Measurements from ENCODE around the gene DACT2. TPM values are rescaled to one million over a fixed set of nuclear protein-coding genes. Genes with fewer than 3 reads are reported as not detected.

DACT2 gene
- total and polyA plus RNA-seq, 9 of the 15 experiments (the other 6 are each of a cell fraction or from before 2014, with no cell fraction given): not detected

- TF ChIP-seq E2F8 (IDR thresholded peaks at IDR 0.05; ENCODE audit: low read depth, partially characterized antibody) (no peak), MTF1 (CRISPR knock-in tag; IDR thresholded peaks at IDR 0.05; ENCODE audit: borderline replicate concordance) (no peak), PCBP1 (IDR thresholded peaks at IDR 0.05; ENCODE audit: low read depth, low read length, poor library complexity, severe bottlenecking) (no peak), SREBF2 (CRISPR knock-in tag; IDR thresholded peaks at IDR 0.05) (no peak), GTF2F1 (IDR thresholded peaks at IDR 0.05; ENCODE audit: low read depth, low read length) (no peak), BCOR (IDR thresholded peaks at IDR 0.05) (no peak), SAP30 (IDR thresholded peaks at IDR 0.05; ENCODE audit: borderline replicate concordance, insufficient read depth, low read depth, low read length, poor library complexity, severe bottlenecking) (no peak), ELK3 (CRISPR knock-in tag; IDR thresholded peaks at IDR 0.05) (no peak), KDM2B (CRISPR knock-in tag; IDR thresholded peaks at IDR 0.05) (no peak)
Observed at GRCh38 chr6:168328086-168328485, 8.5 kb upstream of the DACT2 start (continued).
